H9 (cell line): ENCODE results near the gene LRIG1. TPM values are rescaled to one million over a fixed set of nuclear protein-coding genes. Genes with fewer than 3 reads are reported as not detected.
A peak's percentile ranks its signal among the peaks of the same experiment; 100 is the strongest.

ENCODE experiments used
- DNase-seq: peaks from one replicate; pipeline ENCODE4 v3.0.0-alpha.2; 2017
- H2AFZ ChIP-seq: one replicate; pipeline ENCODE4 v1.6.1; 2013; ENCODE audit warnings: mild to moderate bottlenecking, low read length, control low read depth, moderate library complexity
- H2AK5ac ChIP-seq: 2 replicates; pipeline ENCODE4 v1.6.1; 2013; ENCODE audit warnings: low read length, control low read depth, mixed read lengths; ENCODE audit not compliant: insufficient read length
- H2BK120ac ChIP-seq: one replicate; pipeline ENCODE4 v1.6.1; 2013; ENCODE audit warnings: low read depth, mild to moderate bottlenecking, low read length, control low read depth, inconsistent platforms; ENCODE audit not compliant: poor library complexity, severe bottlenecking
- H2BK12ac ChIP-seq: 2 replicates; pipeline ENCODE4 v1.6.1; 2013; ENCODE audit warnings: low read length, control low read depth, mixed read lengths, low read depth; ENCODE audit not compliant: insufficient read length
- H2BK15ac ChIP-seq: 2 replicates; pipeline ENCODE4 v1.6.1; 2013; ENCODE audit warnings: low read depth, low read length, control low read depth
- H2BK20ac ChIP-seq: one replicate; pipeline ENCODE4 v1.6.1; 2013; ENCODE audit warnings: low read depth, mild to moderate bottlenecking, low read length, control low read depth, inconsistent platforms; ENCODE audit not compliant: poor library complexity, severe bottlenecking
- H2BK5ac ChIP-seq: 2 replicates; pipeline ENCODE4 v1.6.1; 2013; ENCODE audit warnings: low read length, control low read depth, mixed read lengths; ENCODE audit not compliant: insufficient read length
- H3K14ac ChIP-seq: 2 replicates; pipeline ENCODE4 v1.6.1; 2013; ENCODE audit warnings: low read length, control low read depth; ENCODE audit not compliant: insufficient read depth
- H3K18ac ChIP-seq: 2 replicates; pipeline ENCODE4 v1.6.1; 2013; ENCODE audit warnings: low read depth, mild to moderate bottlenecking, mixed read lengths, low read length, control low read depth; ENCODE audit not compliant: insufficient read length
- H3K23ac ChIP-seq: 2 replicates; pipeline ENCODE4 v1.6.1; 2013; ENCODE audit warnings: low read length, control low read depth, mixed read lengths, low read depth; ENCODE audit not compliant: insufficient read length
- H3K23me2 ChIP-seq: 2 replicates; pipeline ENCODE4 v1.6.1; 2013; ENCODE audit warnings: low read depth, mild to moderate bottlenecking, mixed read lengths, low read length, control low read depth; ENCODE audit not compliant: insufficient read length, poor library complexity, severe bottlenecking
- H3K27ac ChIP-seq: 2 replicates; pipeline ENCODE4 v1.5.1; 2013; ENCODE audit warnings: low read length, control low read depth, mixed read lengths, low read depth; ENCODE audit not compliant: insufficient read length
- H3K27me3 ChIP-seq: 2 replicates; pipeline ENCODE4 v1.6.1; 2013; ENCODE audit warnings: low read length, control low read depth, inconsistent platforms; ENCODE audit not compliant: insufficient read depth
- H3K4ac ChIP-seq: 2 replicates; pipeline ENCODE4 v1.6.1; 2013; ENCODE audit warnings: low read depth, mild to moderate bottlenecking, control low read depth, inconsistent platforms, low read length, moderate library complexity
- H3K4me1 ChIP-seq: 2 replicates; pipeline ENCODE4 v1.6.1; 2013; ENCODE audit warnings: low read length, control low read depth, inconsistent platforms; ENCODE audit not compliant: insufficient read depth
- H3K4me2 ChIP-seq: 2 replicates; pipeline ENCODE4 v1.6.1; 2013; ENCODE audit warnings: low read length, control low read depth, mixed read lengths; ENCODE audit not compliant: insufficient read length, insufficient read depth
- H3K56ac ChIP-seq: 2 replicates; pipeline ENCODE4 v1.6.1; 2013; ENCODE audit warnings: low read depth, mild to moderate bottlenecking, mixed read lengths, low read length, control low read depth; ENCODE audit not compliant: insufficient read length
- H3K79me1 ChIP-seq: 2 replicates; pipeline ENCODE4 v1.6.1; 2013; ENCODE audit warnings: low read depth, mild to moderate bottlenecking, moderate library complexity, low read length, control low read depth, inconsistent platforms; ENCODE audit not compliant: insufficient read depth, poor library complexity, severe bottlenecking
- H3K79me2 ChIP-seq: 2 replicates; pipeline ENCODE4 v1.6.1; 2013; ENCODE audit warnings: low read length, control low read depth, inconsistent platforms; ENCODE audit not compliant: insufficient read depth
- H3K9ac ChIP-seq: 2 replicates; pipeline ENCODE4 v1.6.1; 2013; ENCODE audit warnings: low read length, control low read depth, mixed read lengths; ENCODE audit not compliant: insufficient read length; ENCODE audit errors: extremely low read depth
- H3K9me3 ChIP-seq: one replicate; pipeline ENCODE4 v1.6.1; 2013; ENCODE audit warnings: low read depth, low read length, inconsistent platforms; ENCODE audit not compliant: control insufficient read depth
- H3T11ph ChIP-seq: one replicate; pipeline ENCODE4 v1.6.1; 2013; ENCODE audit warnings: mild to moderate bottlenecking, low read length, control low read depth, inconsistent platforms
- H4K20me1 ChIP-seq: one replicate; pipeline ENCODE4 v1.6.1; 2013; ENCODE audit not compliant: control insufficient read depth, insufficient read length, insufficient read depth
- H4K5ac ChIP-seq: 2 replicates; pipeline ENCODE4 v1.6.1; 2013; ENCODE audit warnings: low read depth, mild to moderate bottlenecking, mixed read lengths, low read length, control low read depth; ENCODE audit not compliant: insufficient read length
- H4K8ac ChIP-seq: replicated peaks from 2 replicates; pipeline ENCODE4 v1.6.1; 2013; ENCODE audit warnings: low read length, control low read depth, mixed read lengths, low read depth; ENCODE audit not compliant: insufficient read length
- H4K91ac ChIP-seq: 2 replicates; pipeline ENCODE4 v1.6.1; 2013; ENCODE audit warnings: low read depth, mild to moderate bottlenecking, moderate library complexity, mixed read lengths, low read length, control low read depth; ENCODE audit not compliant: insufficient read length
- H3K27ac Mint-ChIP-seq, 3 experiments: 2 replicates in 2 of 3; 3 replicates in 1 of 3; pipeline ENCODE4 v1.8.0; 2020 to 2021; ENCODE audit warnings: mixed read lengths in 3 of 3, mild to moderate bottlenecking in 1 of 3, moderate library complexity in 1 of 3
- H3K27me3 Mint-ChIP-seq: 2 replicates; pipeline ENCODE4 v1.8.0; 2021; ENCODE audit warnings: low read depth, mild to moderate bottlenecking, moderate library complexity, mixed read lengths
- H3K36me3 Mint-ChIP-seq, 3 experiments: 2 replicates in 2 of 3; 3 replicates in 1 of 3; pipeline ENCODE4 v1.8.0; 2020 to 2021; ENCODE audit warnings: low read depth in 3 of 3, mixed read lengths in 3 of 3; ENCODE audit not compliant: insufficient read depth in 1 of 3
- H3K4me1 Mint-ChIP-seq, 2 experiments: 2 replicates each; pipeline ENCODE4 v1.8.0; 2020; ENCODE audit warnings: mixed read lengths in 2 of 2
- H3K4me3 Mint-ChIP-seq, 2 experiments: 2 replicates in 1 of 2; 3 replicates in 1 of 2; pipeline ENCODE4 v1.8.0; 2020 to 2021; ENCODE audit warnings: mild to moderate bottlenecking in 2 of 2, mixed read lengths in 2 of 2, moderate library complexity in 1 of 2
- H3K9me3 Mint-ChIP-seq, 2 experiments: 2 replicates in 1 of 2; 3 replicates in 1 of 2; pipeline ENCODE4 v1.8.0; 2020; ENCODE audit warnings: mild to moderate bottlenecking in 2 of 2, mixed read lengths in 2 of 2, moderate library complexity in 1 of 2
- CTCF ChIP-seq: fragments of 200-600 bp; sonication (generic); conservative IDR thresholded peaks from 3 replicates; pipeline ENCODE4 v1.8.0; 2021; ENCODE audit warnings: antibody characterized with exemption, mild to moderate bottlenecking
- WGBS: extraction: QIAGEN DNeasy Blood & Tissue Kit; methylation state at CpG from one replicate; pipeline ENCODE4 v1.1.7; 2013; ENCODE audit warnings: missing lambda C conversion rate, low lambda C conversion rate, mixed read lengths; ENCODE audit not compliant: insufficient read length; ENCODE audit errors: extremely low coverage; 5-methylcytosine and 5-hydroxymethylcytosine counted together
- total RNA-seq: library from RNA; stranded (reverse); gene quantifications from 2 replicates; pipeline ENCODE4 v1.2.1, GENCODE V29; 2021

LRIG1 gene
- total RNA-seq, 1 experiment from 2014 or later = 70.3 TPM

GRCh38 chr3:66452303-66453011, 48.4 kb downstream of the LRIG1 start:
- Histone ChIP-seq H3T11ph (no peak overlapping the region), H2AFZ (no peak overlapping the region), H3K18ac (no peak overlapping the region), H4K20me1 (no peaks in the 10 kb centered on the region), H2BK120ac (no peak overlapping the region), H3K9ac (no peak overlapping the region), H3K27me3 (no peaks in the 10 kb centered on the region), H3K4ac (no peak overlapping the region), H3K23me2 (no peaks in the 10 kb centered on the region), H4K5ac (no peak overlapping the region), H2BK12ac (no peak overlapping the region), H2BK20ac (no peak overlapping the region), H4K91ac (no peak overlapping the region), H3K14ac (no peak overlapping the region), H3K27ac (no peak overlapping the region), H2AK5ac (no peak overlapping the region), H4K8ac (no peak overlapping the region), H2BK5ac (no peak overlapping the region), H3K4me1 (peaks cover 7% of the 10 kb centered on the region; the same call in 1 of the 2 replicates), H3K79me2 (peaks cover 13% of the 10 kb centered on the region; the same call in 1 of the 2 replicates), H2BK15ac (no peak overlapping the region), H3K9me3 (no peaks in the 10 kb centered on the region), H3K4me2 (no peak overlapping the region), H3K79me1 (peaks cover 10% of the 10 kb centered on the region), H3K23ac (no peak overlapping the region), H3K56ac (no peak overlapping the region)
- no peaks in the 10 kb centered on the region for H3K9me3 Mint-ChIP-seq
- peaks cover 38 to 61% of the 10 kb centered on the region in 2 experiments for H3K4me1 Mint-ChIP-seq
- H3K27ac Mint-ChIP-seq = peak overlapping the region; percentile 49 to 89 (median 84); a peak in 4 of 7 replicates
- peaks cover 49 to 81% (median 72%) of the 10 kb centered on the region in 3 experiments; a peak in 6 of 7 replicates for H3K36me3 Mint-ChIP-seq
- no CpG with 5 or more reads among the region's 7 CpGs for WGBS
- no peak for TF ChIP-seq CTCF
- no peak for DNase-seq
- no peak overlapping the region for H3K4me3 Mint-ChIP-seq
- no peaks in the 10 kb centered on the region; the same call in 1 of the 2 replicates for H3K27me3 Mint-ChIP-seq
